ENCODE data around the gene RARG. TPM values are rescaled to one million over a fixed set of nuclear protein-coding genes. Genes with fewer than 3 reads are reported as not detected.

RARG gene
- total RNA-seq, 1 experiment from 2014 or later = 1.7 TPM

GRCh38 chr12:53253298-53253697 lies 21.3 kb upstream of the RARG start:
- no peaks in the 10 kb centered on the region for H3K27me3 ChIP-seq (ENCODE audit: low read length)
- peak overlapping the region; percentile 98 for H3K4me2 ChIP-seq (ENCODE audit: low read depth, low read length, poor library complexity, severe bottlenecking)
- DNase-seq = no peak
- H3K4me3 ChIP-seq (ENCODE audit: low read length) = peak overlapping the region; percentile 99
- peaks cover 41% of the 10 kb centered on the region for H3K4me1 ChIP-seq (ENCODE audit: low read length)
- H3K27ac ChIP-seq (ENCODE audit: low read length) = no peak overlapping the region
- no peaks in the 10 kb centered on the region for H4K20me1 ChIP-seq (ENCODE audit: insufficient read depth, low read depth, low read length)
- peak overlapping the region; percentile 97 for H3K9ac ChIP-seq (ENCODE audit: low read length)
- H3K36me3 ChIP-seq (ENCODE audit: insufficient read depth, low read length) = peaks cover 6% of the 10 kb centered on the region
- H3K9me3 ChIP-seq (ENCODE audit: low read length) = no peaks in the 10 kb centered on the region
- no peak overlapping the region for H2AFZ ChIP-seq (ENCODE audit: low read length)
- peaks cover 20% of the 10 kb centered on the region for H3K79me2 ChIP-seq (ENCODE audit: low read length)
- H3K9me2 ChIP-seq (replicated peaks; ENCODE audit: insufficient read depth, low read length) = no peaks in the 10 kb centered on the region

DNA sequence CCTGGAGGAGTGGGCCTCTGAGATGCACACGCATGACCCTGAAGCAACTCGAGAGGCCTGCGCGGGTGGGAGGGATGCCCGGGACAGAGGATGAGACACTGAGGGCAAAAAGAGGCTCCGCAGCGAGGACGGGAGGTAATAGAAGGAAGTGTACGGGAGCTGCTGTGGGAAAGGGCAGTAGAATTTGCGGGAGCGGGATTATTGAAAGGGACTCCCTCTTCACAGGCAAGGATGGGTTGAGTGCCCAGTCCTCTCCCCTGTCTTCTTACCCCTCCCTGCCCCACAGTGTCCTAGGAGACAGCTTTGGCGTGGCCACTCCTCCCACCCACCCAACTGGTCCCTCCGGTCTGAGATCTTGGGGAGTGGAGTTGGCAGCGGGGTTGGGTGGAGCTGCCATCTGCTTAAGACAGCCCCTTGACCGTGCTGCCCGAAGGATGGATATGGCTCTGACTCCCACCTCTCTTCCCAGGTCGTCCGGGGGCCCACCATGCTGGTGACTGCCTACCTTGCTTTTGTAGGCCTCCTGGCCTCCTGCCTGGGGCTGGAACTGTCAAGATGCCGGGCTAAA lies 20.4 kb upstream of the RARG start:
- no peaks in the 10 kb centered on the region for H4K20me1 ChIP-seq (ENCODE audit: insufficient read depth, low read depth, low read length)
- H2AFZ ChIP-seq (ENCODE audit: low read length) = peak overlapping the region; percentile 80; the same call in 1 of the 2 replicates
- H3K4me3 ChIP-seq (ENCODE audit: low read length) = peak overlapping the region; percentile 99
- H3K36me3 ChIP-seq (ENCODE audit: insufficient read depth, low read length) = peaks cover 6% of the 10 kb centered on the region
- H3K27ac ChIP-seq (ENCODE audit: low read length) = peak overlapping the region; percentile 61; the same call in 1 of the 2 replicates
- H3K9me3 ChIP-seq (ENCODE audit: low read length) = no peaks in the 10 kb centered on the region
- H3K4me2 ChIP-seq (ENCODE audit: low read depth, low read length, poor library complexity, severe bottlenecking) = peak overlapping the region; percentile 98
- peaks cover 39% of the 10 kb centered on the region for H3K4me1 ChIP-seq (ENCODE audit: low read length)
- peak; percentile 57 for DNase-seq
- H3K79me2 ChIP-seq (ENCODE audit: low read length) = peaks cover 20% of the 10 kb centered on the region
- peak overlapping the region; percentile 97 for H3K9ac ChIP-seq (ENCODE audit: low read length)
- no peaks in the 10 kb centered on the region for H3K9me2 ChIP-seq (replicated peaks; ENCODE audit: insufficient read depth, low read length)
- no peaks in the 10 kb centered on the region for H3K27me3 ChIP-seq (ENCODE audit: low read length)

GRCh38 chr12:53251477-53252348 lies 19.7 kb upstream of the RARG start:
- Histone ChIP-seq H4K20me1 (ENCODE audit: insufficient read depth, low read depth, low read length) (no peaks in the 10 kb centered on the region), H3K4me1 (ENCODE audit: low read length) (peaks cover 39% of the 10 kb centered on the region), H3K27ac (ENCODE audit: low read length) (peak overlapping the region; percentile 61; the same call in 1 of the 2 replicates), H3K36me3 (ENCODE audit: insufficient read depth, low read length) (peaks cover 6% of the 10 kb centered on the region), H3K79me2 (ENCODE audit: low read length) (peaks cover 20% of the 10 kb centered on the region), H3K4me3 (ENCODE audit: low read length) (peak overlapping the region; percentile 99), H3K9me2 (replicated peaks; ENCODE audit: insufficient read depth, low read length) (no peaks in the 10 kb centered on the region), H3K9me3 (ENCODE audit: low read length) (no peaks in the 10 kb centered on the region), H3K4me2 (ENCODE audit: low read depth, low read length, poor library complexity, severe bottlenecking) (peak overlapping the region; percentile 98), H3K27me3 (ENCODE audit: low read length) (no peaks in the 10 kb centered on the region), H3K9ac (ENCODE audit: low read length) (peak overlapping the region; percentile 97), H2AFZ (ENCODE audit: low read length) (peak overlapping the region; percentile 96; the same call in 1 of the 2 replicates)
- DNase-seq = peak; percentile 90

DNA sequence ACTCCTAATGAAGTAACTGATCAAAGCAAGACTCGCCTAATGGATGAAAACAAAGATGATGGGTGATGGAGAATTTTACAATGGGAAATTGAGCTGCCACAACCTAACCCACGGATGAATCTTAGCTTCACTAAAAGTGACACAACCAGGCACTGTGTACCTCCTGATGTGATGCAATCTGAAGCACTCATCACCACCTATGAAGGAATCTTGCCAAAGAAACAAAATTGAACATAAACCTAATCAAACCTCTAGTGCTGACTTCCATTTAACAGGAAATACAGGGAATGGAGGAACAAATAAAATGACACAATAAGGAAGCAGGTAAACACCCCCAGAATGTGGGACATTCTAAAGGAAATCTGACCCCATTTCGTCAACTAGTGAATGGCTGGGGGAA lies 13.3 kb upstream of the RARG start:
- Histone ChIP-seq H3K27ac (ENCODE audit: low read length) (no peak overlapping the region), H3K4me3 (ENCODE audit: low read length) (no peak overlapping the region), H3K4me1 (ENCODE audit: low read length) (no peaks in the 10 kb centered on the region), H3K4me2 (ENCODE audit: low read depth, low read length, poor library complexity, severe bottlenecking) (no peak overlapping the region), H3K27me3 (ENCODE audit: low read length) (no peaks in the 10 kb centered on the region), H4K20me1 (ENCODE audit: insufficient read depth, low read depth, low read length) (no peaks in the 10 kb centered on the region), H3K9me2 (replicated peaks; ENCODE audit: insufficient read depth, low read length) (no peaks in the 10 kb centered on the region), H2AFZ (ENCODE audit: low read length) (no peak overlapping the region), H3K9ac (ENCODE audit: low read length) (no peak overlapping the region), H3K79me2 (ENCODE audit: low read length) (no peaks in the 10 kb centered on the region), H3K36me3 (ENCODE audit: insufficient read depth, low read length) (no peaks in the 10 kb centered on the region), H3K9me3 (ENCODE audit: low read length) (no peaks in the 10 kb centered on the region)
- no peak for DNase-seq

DNA sequence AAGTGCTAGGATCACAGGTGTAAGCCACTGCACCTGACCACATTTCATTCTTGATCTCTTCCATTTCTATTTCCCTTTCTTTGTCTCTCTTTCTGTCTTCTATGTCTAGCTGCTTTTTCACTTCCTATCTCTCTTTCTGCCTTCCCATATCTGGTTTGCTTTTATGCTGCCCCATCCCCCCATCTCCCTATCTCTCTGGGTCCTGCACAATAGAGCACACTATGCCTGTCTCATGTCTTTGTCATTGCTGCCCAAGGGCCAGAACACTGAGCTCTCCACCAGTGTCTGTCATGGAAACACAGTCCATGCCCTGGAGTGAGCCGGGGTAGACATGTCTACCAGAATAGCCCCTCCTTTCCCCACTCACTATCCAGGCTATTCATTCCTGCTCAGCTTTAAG lies 12.3 kb upstream of the RARG start:
- Histone ChIP-seq H3K27ac (ENCODE audit: low read length) (no peak overlapping the region), H3K79me2 (ENCODE audit: low read length) (no peaks in the 10 kb centered on the region), H3K36me3 (ENCODE audit: insufficient read depth, low read length) (no peaks in the 10 kb centered on the region), H3K4me3 (ENCODE audit: low read length) (no peak overlapping the region), H3K27me3 (ENCODE audit: low read length) (no peaks in the 10 kb centered on the region), H4K20me1 (ENCODE audit: insufficient read depth, low read depth, low read length) (no peaks in the 10 kb centered on the region), H3K4me1 (ENCODE audit: low read length) (no peaks in the 10 kb centered on the region), H2AFZ (ENCODE audit: low read length) (no peak overlapping the region), H3K9me2 (replicated peaks; ENCODE audit: insufficient read depth, low read length) (no peaks in the 10 kb centered on the region), H3K9ac (ENCODE audit: low read length) (no peak overlapping the region), H3K9me3 (ENCODE audit: low read length) (no peaks in the 10 kb centered on the region), H3K4me2 (ENCODE audit: low read depth, low read length, poor library complexity, severe bottlenecking) (no peak overlapping the region)
- DNase-seq = no peak

DNA sequence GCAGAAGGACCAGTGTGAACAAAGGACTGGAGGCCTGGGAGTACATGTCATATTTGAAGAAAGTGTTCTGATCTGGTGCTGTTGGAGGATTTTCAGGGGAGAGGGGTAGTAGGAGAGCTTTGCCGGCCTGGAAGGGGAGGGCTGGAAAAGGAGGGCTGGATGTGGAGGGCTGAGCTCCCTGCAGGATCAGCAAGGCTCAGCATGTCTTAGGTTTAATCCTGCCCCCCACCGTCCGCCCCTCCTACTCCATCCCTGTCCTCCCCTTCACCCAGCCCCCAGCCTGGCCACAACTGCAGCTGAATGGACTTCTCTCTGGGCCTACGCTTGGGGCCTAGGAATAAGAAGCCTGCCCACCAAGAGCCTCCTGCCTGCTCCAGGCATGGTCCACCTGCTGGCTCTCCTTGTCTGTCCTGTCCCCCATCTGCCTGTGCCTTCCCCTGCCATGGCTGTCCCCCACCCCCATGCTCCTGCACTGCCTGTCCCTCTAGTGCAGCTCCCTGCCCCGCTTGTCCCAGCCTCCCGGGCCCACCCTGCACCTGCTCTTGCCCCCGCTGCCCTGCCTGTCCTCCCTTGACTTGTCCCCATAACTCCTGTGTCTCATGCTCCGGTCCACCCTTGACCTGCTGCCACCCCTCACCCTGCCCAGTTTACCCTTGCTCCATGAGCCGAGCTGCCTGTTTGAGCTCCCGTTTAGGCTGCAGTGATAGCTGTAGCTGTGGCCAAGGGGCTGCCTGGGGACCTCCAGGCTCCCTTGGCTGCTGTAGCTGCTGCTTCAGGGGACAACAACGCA lies 9.8 kb upstream of the RARG start:
- DNase-seq = no peak
- no peaks in the 10 kb centered on the region for H4K20me1 ChIP-seq (ENCODE audit: insufficient read depth, low read depth, low read length)
- no peak overlapping the region for H2AFZ ChIP-seq (ENCODE audit: low read length)
- H3K9me3 ChIP-seq (ENCODE audit: low read length) = no peaks in the 10 kb centered on the region
- H3K4me3 ChIP-seq (ENCODE audit: low read length) = no peak overlapping the region
- H3K9me2 ChIP-seq (replicated peaks; ENCODE audit: insufficient read depth, low read length) = no peaks in the 10 kb centered on the region
- H3K9ac ChIP-seq (ENCODE audit: low read length) = no peak overlapping the region
- no peaks in the 10 kb centered on the region for H3K79me2 ChIP-seq (ENCODE audit: low read length)
- H3K4me2 ChIP-seq (ENCODE audit: low read depth, low read length, poor library complexity, severe bottlenecking) = no peak overlapping the region
- H3K4me1 ChIP-seq (ENCODE audit: low read length) = no peaks in the 10 kb centered on the region
- no peak overlapping the region for H3K27ac ChIP-seq (ENCODE audit: low read length)
- no peaks in the 10 kb centered on the region for H3K27me3 ChIP-seq (ENCODE audit: low read length)
- H3K36me3 ChIP-seq (ENCODE audit: insufficient read depth, low read length) = no peaks in the 10 kb centered on the region

- Histone ChIP-seq H4K20me1 (ENCODE audit: insufficient read depth, low read depth, low read length) (no peaks in the 10 kb centered on the region), H3K9ac (ENCODE audit: low read length) (no peak overlapping the region), H3K4me1 (ENCODE audit: low read length) (no peaks in the 10 kb centered on the region), H3K27ac (ENCODE audit: low read length) (no peak overlapping the region), H3K79me2 (ENCODE audit: low read length) (no peaks in the 10 kb centered on the region), H3K36me3 (ENCODE audit: insufficient read depth, low read length) (no peaks in the 10 kb centered on the region), H3K9me2 (replicated peaks; ENCODE audit: insufficient read depth, low read length) (no peaks in the 10 kb centered on the region), H3K4me2 (ENCODE audit: low read depth, low read length, poor library complexity, severe bottlenecking) (no peak overlapping the region), H3K9me3 (ENCODE audit: low read length) (no peaks in the 10 kb centered on the region), H3K27me3 (ENCODE audit: low read length) (no peaks in the 10 kb centered on the region), H2AFZ (ENCODE audit: low read length) (no peak overlapping the region), H3K4me3 (ENCODE audit: low read length) (no peak overlapping the region)
- DNase-seq = no peak
These were observed 7.7 kb upstream of the RARG start for GRCh38 chr12:53239643-53240258.

All from Karpas-422 (cell line).